Caco-2 (cell line): ENCODE results near the gene ABCC1. TPM values are rescaled to one million over a fixed set of nuclear protein-coding genes. Genes with fewer than 3 reads are reported as not detected.

Experiments
- BruUV-seq: library from RNA; stranded (reverse); fragments of 400-500 nt; replicated peaks from 2 replicates; lab custom pipeline; 2021; lab: Mats Ljungman, UMichigan
- CTCF ChIA-PET: fragments of 300-600 bp; sonication (Branson Sonifier 250); formaldehyde crosslinking; loops from one replicate; lab custom pipeline; 2022; ENCODE audit warnings: antibody characterized with exemption; lab: Charles Lee
- POLR2A ChIA-PET: fragments of 300-600 bp; sonication (Branson Sonifier 250); formaldehyde crosslinking; loops from one replicate; lab custom pipeline; 2022; ENCODE audit warnings: antibody characterized with exemption; lab: Charles Lee
- DNase-seq, 2 experiments: peaks; one replicate each; pipeline versions ENCODE4 v3.0.0 to v3.0.0-alpha.2; 2020 to 2022
- H3K27me3 ChIP-seq: replicated peaks from 2 replicates; pipeline ENCODE4 v1.6.0; 2011; ENCODE audit warnings: low read length; ENCODE audit not compliant: control insufficient read depth, insufficient read depth
- H3K36me3 ChIP-seq: 2 replicates; pipeline ENCODE4 v1.5.1; 2011; ENCODE audit warnings: low read length; ENCODE audit not compliant: control insufficient read depth, insufficient read depth
- H3K4me1 ChIP-seq: fragments of 250-450 bp; sonication (Bioruptor Pico); 2 replicates; pipeline ENCODE4 v1.5.1; 2020; ENCODE audit warnings: mild to moderate bottlenecking
- H3K4me3 ChIP-seq: 2 replicates; pipeline ENCODE4 v1.5.1; 2011; ENCODE audit warnings: low read depth, mild to moderate bottlenecking, control low read depth, low read length
- H3K9me3 ChIP-seq: fragments of 250-450 bp; sonication (Bioruptor Pico); 2 replicates; pipeline ENCODE4 v1.5.1; 2020; ENCODE audit warnings: mild to moderate bottlenecking, moderate library complexity
- H3K27ac Mint-ChIP-seq: one replicate; pipeline ENCODE4 v1.8.0; 2022; ENCODE audit warnings: mixed read lengths; ENCODE audit not compliant: unreplicated experiment
- H3K27me3 Mint-ChIP-seq: one replicate; pipeline ENCODE4 v1.8.0; 2022; ENCODE audit warnings: mixed read lengths; ENCODE audit not compliant: insufficient read depth, unreplicated experiment
- H3K36me3 Mint-ChIP-seq: one replicate; pipeline ENCODE4 v1.8.0; 2022; ENCODE audit warnings: mild to moderate bottlenecking, mixed read lengths; ENCODE audit not compliant: insufficient read depth, unreplicated experiment
- H3K4me1 Mint-ChIP-seq: one replicate; pipeline ENCODE4 v1.8.0; 2022; ENCODE audit warnings: low read depth, mixed read lengths; ENCODE audit not compliant: unreplicated experiment
- H3K4me3 Mint-ChIP-seq: one replicate; pipeline ENCODE4 v1.8.0; 2022; ENCODE audit warnings: mild to moderate bottlenecking, moderate library complexity, mixed read lengths; ENCODE audit not compliant: unreplicated experiment
- H3K9me3 Mint-ChIP-seq: one replicate; pipeline ENCODE4 v1.8.0; 2022; ENCODE audit warnings: mixed read lengths; ENCODE audit not compliant: unreplicated experiment
- intact Hi-C: fragments of 100-400 bp; cut with micrococcal nuclease; formaldehyde crosslinking; loops from one replicate; pipeline ENCODE4 v1.10.0; 2022; ENCODE audit not compliant: unreplicated experiment
- total RNA-seq: library from RNA; stranded (reverse); gene quantifications from 2 replicates; pipeline ENCODE4 v1.2.3, GENCODE V29; 2022
- TF ChIP-seq, protein P1 (sequence below), 2 experiments: fragments of 200-600 bp in 1 of 2; IDR thresholded peaks; 1 replicate in 1 of 2; 2 replicates in 1 of 2; pipeline versions ENCODE4 v1.5.1 to v1.8.0; 2011 to 2022; ENCODE audit warnings: antibody characterized with exemption in 1 of 2, control low read depth in 1 of 2, inconsistent platforms in 1 of 2, low read depth in 1 of 2, low read length in 1 of 2, mild to moderate bottlenecking in 1 of 2, moderate library complexity in 1 of 2; ENCODE audit not compliant: insufficient read depth in 1 of 2, severe bottlenecking in 1 of 2, unreplicated experiment in 1 of 2

Gene ABCC1
- total RNA-seq, 1 experiment from 2014 or later, result 22.3 TPM

DNA sequence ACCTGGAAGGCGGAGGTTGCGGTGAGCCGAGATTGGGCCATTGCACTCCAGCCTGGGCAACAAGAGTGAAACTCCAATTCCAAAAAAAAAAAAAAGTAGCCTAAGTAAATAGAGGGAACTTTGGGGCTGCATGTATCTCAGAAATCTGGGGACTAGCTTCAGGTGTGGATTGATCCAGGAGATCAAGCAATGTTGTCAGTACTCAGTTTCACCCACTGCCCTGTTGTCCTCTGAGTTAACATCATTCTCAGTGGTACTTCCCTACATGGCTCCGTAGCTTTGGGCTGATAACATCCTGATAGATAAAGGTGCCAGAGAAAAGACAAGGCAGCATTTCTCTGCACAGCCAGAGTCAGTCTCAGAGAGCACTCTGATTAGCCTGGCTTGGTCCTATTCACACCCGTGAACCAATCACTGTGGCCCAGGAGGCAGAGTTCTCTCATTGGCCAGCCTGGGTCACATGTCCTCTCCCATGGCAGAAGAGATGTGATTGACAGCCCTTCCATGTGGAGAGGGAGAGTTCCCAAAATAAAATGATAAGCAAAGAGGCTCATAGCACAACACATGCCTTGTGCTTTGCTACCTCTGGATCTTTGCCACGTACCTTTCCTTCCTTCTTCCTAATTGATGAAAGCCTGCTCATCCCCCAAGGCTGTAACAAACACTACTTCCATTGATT is 99.6 kb downstream of the ABCC1 start:
- ChIA-PET POLR2A (no interaction called here), CTCF (no interaction called here)
- peaks cover 28% of the 10 kb centered on the region for H3K36me3 Mint-ChIP-seq
- Histone ChIP-seq H3K36me3 (no peaks in the 10 kb centered on the region; the same call in none of the 2 replicates), H3K4me1 (no peaks in the 10 kb centered on the region), H3K27me3 (no peaks in the 10 kb centered on the region), H3K9me3 (no peaks in the 10 kb centered on the region), H3K4me3 (no peak overlapping the region)
- DNase-seq, result no peak
- BruUV-seq, result no TSS peak
- TF ChIP-seq, protein P1, sequence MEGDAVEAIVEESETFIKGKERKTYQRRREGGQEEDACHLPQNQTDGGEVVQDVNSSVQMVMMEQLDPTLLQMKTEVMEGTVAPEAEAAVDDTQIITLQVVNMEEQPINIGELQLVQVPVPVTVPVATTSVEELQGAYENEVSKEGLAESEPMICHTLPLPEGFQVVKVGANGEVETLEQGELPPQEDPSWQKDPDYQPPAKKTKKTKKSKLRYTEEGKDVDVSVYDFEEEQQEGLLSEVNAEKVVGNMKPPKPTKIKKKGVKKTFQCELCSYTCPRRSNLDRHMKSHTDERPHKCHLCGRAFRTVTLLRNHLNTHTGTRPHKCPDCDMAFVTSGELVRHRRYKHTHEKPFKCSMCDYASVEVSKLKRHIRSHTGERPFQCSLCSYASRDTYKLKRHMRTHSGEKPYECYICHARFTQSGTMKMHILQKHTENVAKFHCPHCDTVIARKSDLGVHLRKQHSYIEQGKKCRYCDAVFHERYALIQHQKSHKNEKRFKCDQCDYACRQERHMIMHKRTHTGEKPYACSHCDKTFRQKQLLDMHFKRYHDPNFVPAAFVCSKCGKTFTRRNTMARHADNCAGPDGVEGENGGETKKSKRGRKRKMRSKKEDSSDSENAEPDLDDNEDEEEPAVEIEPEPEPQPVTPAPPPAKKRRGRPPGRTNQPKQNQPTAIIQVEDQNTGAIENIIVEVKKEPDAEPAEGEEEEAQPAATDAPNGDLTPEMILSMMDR (IDR thresholded peaks at IDR 0.05; ENCODE audit: insufficient read depth in 1 of 2, low read depth in 1 of 2, low read length in 1 of 2, severe bottlenecking in 1 of 2, unreplicated experiment in 1 of 2), result no peak
- no peak overlapping the region for H3K27ac Mint-ChIP-seq
- H3K4me1 Mint-ChIP-seq, result no peaks in the 10 kb centered on the region
- no peak overlapping the region for H3K4me3 Mint-ChIP-seq
- no peaks in the 10 kb centered on the region for H3K9me3 Mint-ChIP-seq
- H3K27me3 Mint-ChIP-seq, result no peaks in the 10 kb centered on the region
- intact Hi-C loops, result no loop called here

GRCh38 chr16:16050106-16050505 is 100.7 kb downstream of the ABCC1 start:
- no peaks in the 10 kb centered on the region for H3K9me3 Mint-ChIP-seq
- POLR2A ChIA-PET, result no interaction called here
- H3K4me1 Mint-ChIP-seq, result no peaks in the 10 kb centered on the region
- H3K27ac Mint-ChIP-seq, result no peak overlapping the region
- H3K9me3 ChIP-seq, result no peaks in the 10 kb centered on the region
- BruUV-seq, result no TSS peak
- peaks cover 29% of the 10 kb centered on the region for H3K36me3 Mint-ChIP-seq
- CTCF ChIA-PET, result no interaction called here
- TF ChIP-seq, protein P1 (IDR thresholded peaks at IDR 0.05; ENCODE audit: insufficient read depth in 1 of 2, low read depth in 1 of 2, low read length in 1 of 2, severe bottlenecking in 1 of 2, unreplicated experiment in 1 of 2), result no peak
- no peaks in the 10 kb centered on the region for H3K27me3 ChIP-seq
- no peaks in the 10 kb centered on the region; the same call in 1 of the 2 replicates for H3K36me3 ChIP-seq
- H3K4me3 ChIP-seq, result no peak overlapping the region
- no peak for DNase-seq
- H3K4me1 ChIP-seq, result no peaks in the 10 kb centered on the region
- intact Hi-C loops, result no loop called here
- no peaks in the 10 kb centered on the region for H3K27me3 Mint-ChIP-seq
- no peak overlapping the region for H3K4me3 Mint-ChIP-seq

DNA sequence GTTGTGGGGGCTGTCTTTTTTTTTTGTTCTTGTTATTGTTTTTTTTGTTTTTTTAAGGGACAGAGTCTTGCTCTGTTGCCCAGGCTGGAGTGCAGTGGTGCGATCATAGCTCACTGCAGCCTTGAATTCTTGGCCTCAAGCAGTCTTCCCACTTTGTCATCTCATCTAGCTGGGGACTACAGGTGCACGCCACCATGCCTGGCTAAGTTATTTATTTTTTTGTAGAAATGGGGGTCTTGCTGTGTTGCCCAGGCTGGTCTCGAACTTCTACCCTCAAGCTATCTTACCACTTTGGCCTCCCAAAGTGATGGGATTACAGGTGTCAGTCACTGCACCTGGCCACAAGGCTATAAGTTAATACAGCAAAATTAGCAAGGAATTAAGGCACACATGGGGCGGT is 101.7 kb downstream of the ABCC1 start:
- Histone ChIP-seq H3K9me3 (no peaks in the 10 kb centered on the region), H3K27me3 (no peaks in the 10 kb centered on the region), H3K4me3 (no peak overlapping the region), H3K4me1 (no peaks in the 10 kb centered on the region), H3K36me3 (no peaks in the 10 kb centered on the region; the same call in 1 of the 2 replicates)
- intact Hi-C loops, result no loop called here
- BruUV-seq, result no TSS peak
- TF ChIP-seq, protein P1 (IDR thresholded peaks at IDR 0.05; ENCODE audit: insufficient read depth in 1 of 2, low read depth in 1 of 2, low read length in 1 of 2, severe bottlenecking in 1 of 2, unreplicated experiment in 1 of 2), result no peak
- Mint-ChIP-seq H3K27me3 (no peaks in the 10 kb centered on the region), H3K4me3 (no peak overlapping the region), H3K36me3 (peaks cover 31% of the 10 kb centered on the region), H3K4me1 (no peaks in the 10 kb centered on the region), H3K9me3 (no peaks in the 10 kb centered on the region), H3K27ac (no peak overlapping the region)
- no peak for DNase-seq
- ChIA-PET POLR2A (no interaction called here), CTCF (no interaction called here)
